K562 (cell line): ENCODE data around the gene CCDC116. TPM values are rescaled to one million over a fixed set of nuclear protein-coding genes. Genes with fewer than 3 reads are reported as not detected.
A peak's percentile ranks its signal among the peaks of the same experiment; 100 is the strongest.

Source experiments
- FOXJ3 ChIP-seq: sonication (generic); formaldehyde crosslinking; IDR thresholded peaks from 2 replicates; pipeline ENCODE4 v1.4.0; 2020; ENCODE audit warnings: mild to moderate bottlenecking, missing genetic modification reagents
- FOXM1 ChIP-seq, 2 experiments: fragments of 450-650 bp in 1 of 2; sonication (generic) in 1 of 2; formaldehyde crosslinking in 1 of 2; IDR thresholded peaks; 2 replicates each; pipeline versions ENCODE4 v1.6.1 to v1.9.0; 2017 to 2022; ENCODE audit warnings: low read depth in 2 of 2, mild to moderate bottlenecking in 2 of 2, missing genetic modification reagents in 1 of 2, moderate library complexity in 1 of 2
- SP2 ChIP-seq: IDR thresholded peaks from 2 replicates; pipeline ENCODE4 v1.6.1; 2011; ENCODE audit warnings: mild to moderate bottlenecking, low read depth, low read length, moderate library complexity; ENCODE audit not compliant: poor library complexity, severe bottlenecking; ENCODE audit errors: extremely low read depth
- polyA plus RNA-seq, 8 experiments: library from polyadenylated mRNA; depleted of rRNA in 4 of 8; stranded (reverse) in 5 of 8; unstranded in 3 of 8; fragments of >200 nt; fragmentation: Nextera tagmentation in 2 of 8; fragmentation: Illumina TruSeq in 1 of 8; extraction: Ambion mirVana in 2 of 8; extraction: Trizol in 1 of 8; gene quantifications; 2 replicates each; pipeline versions ENCODE4 v1.2.1 to v1.2.3, GENCODE V29; 2011 to 2014; ENCODE audit warnings: inconsistent platforms in 1 of 8, missing spikeins in 1 of 8
- total RNA-seq, 7 experiments: library from RNA; depleted of rRNA in 6 of 7; stranded (reverse); fragments of >200 nt in 6 of 7; fragmentation: Illumina TruSeq in 2 of 7; extraction: Trizol in 2 of 7; gene quantifications; 2 replicates each; pipeline versions ENCODE4 v1.2.1 to v1.2.3, GENCODE V29; 2011 to 2021; ENCODE audit warnings: low replicate concordance in 1 of 7
- TF ChIP-seq, protein P1 (sequence below), 2 experiments: fragments of 150-350 bp in 1 of 2; IDR thresholded peaks; 2 replicates each; pipeline ENCODE4 v1.6.1; 2012 to 2016; ENCODE audit warnings: low read depth in 2 of 2, low read length in 2 of 2, mild to moderate bottlenecking in 1 of 2, moderate library complexity in 1 of 2
- TF ChIP-seq, protein P2 (sequence below): sonication (generic); formaldehyde crosslinking; IDR thresholded peaks from 2 replicates; pipeline ENCODE4 v1.8.0; 2022; ENCODE audit warnings: mild to moderate bottlenecking, missing genetic modification reagents, borderline replicate concordance

CCDC116 gene
- total and polyA plus RNA-seq, 9 of the 15 experiments (the other 6 are each of a cell fraction or from before 2014, with no cell fraction given) = 1.6 to 11.3 (median 4.7) TPM

DNA sequence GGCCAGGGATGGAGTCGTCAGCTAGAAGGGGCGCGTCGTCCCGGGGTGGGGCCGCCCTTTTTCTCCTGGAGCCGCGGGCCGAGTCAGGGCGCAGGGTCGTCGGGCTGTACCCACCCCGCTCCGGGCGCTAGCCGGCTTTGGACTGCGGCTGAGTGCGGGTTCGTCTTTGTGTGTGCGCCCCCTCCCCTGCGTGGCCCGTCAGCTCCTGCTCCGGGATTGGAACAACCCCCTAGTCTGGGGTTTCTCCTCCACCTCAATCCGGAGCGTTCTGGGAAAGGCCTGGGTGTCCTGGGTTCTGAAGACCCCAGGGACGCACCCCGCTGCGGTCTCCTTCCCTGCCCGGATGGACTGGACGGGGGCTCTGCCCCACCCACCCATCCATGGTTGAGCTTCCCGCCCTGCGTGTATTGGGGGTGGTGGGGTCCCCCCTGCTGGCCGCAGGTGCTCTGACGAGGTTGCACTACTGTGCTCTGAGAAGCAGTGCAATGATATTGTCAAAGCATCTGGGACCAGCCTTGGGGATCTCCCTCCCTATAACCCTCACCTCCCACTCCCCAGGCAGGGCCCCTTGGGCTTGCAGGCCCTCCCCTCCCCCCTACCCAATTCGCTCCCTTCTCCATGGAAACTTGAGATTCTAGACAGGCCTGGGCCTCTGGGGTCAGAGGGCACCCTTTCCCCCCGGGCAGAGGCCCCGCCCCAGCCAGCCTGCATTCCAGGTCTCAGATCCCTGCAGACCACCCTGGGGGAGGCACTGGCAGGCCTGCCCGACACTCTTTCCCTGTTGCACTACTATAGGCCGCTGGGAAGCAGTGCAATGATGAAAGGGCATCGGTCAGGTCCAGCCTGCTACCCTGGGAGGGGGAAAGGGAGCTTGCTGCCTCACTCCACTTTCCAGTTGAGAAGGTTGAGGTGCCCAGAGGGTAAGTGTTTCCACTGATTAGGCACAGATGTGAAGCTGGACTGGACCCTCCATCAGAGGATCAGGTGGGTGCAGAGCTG, 20.3 kb downstream of the CCDC116 start (continued):
- TF ChIP-seq, protein P1, sequence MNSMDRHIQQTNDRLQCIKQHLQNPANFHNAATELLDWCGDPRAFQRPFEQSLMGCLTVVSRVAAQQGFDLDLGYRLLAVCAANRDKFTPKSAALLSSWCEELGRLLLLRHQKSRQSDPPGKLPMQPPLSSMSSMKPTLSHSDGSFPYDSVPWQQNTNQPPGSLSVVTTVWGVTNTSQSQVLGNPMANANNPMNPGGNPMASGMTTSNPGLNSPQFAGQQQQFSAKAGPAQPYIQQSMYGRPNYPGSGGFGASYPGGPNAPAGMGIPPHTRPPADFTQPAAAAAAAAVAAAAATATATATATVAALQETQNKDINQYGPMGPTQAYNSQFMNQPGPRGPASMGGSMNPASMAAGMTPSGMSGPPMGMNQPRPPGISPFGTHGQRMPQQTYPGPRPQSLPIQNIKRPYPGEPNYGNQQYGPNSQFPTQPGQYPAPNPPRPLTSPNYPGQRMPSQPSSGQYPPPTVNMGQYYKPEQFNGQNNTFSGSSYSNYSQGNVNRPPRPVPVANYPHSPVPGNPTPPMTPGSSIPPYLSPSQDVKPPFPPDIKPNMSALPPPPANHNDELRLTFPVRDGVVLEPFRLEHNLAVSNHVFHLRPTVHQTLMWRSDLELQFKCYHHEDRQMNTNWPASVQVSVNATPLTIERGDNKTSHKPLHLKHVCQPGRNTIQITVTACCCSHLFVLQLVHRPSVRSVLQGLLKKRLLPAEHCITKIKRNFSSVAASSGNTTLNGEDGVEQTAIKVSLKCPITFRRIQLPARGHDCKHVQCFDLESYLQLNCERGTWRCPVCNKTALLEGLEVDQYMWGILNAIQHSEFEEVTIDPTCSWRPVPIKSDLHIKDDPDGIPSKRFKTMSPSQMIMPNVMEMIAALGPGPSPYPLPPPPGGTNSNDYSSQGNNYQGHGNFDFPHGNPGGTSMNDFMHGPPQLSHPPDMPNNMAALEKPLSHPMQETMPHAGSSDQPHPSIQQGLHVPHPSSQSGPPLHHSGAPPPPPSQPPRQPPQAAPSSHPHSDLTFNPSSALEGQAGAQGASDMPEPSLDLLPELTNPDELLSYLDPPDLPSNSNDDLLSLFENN (IDR thresholded peaks at IDR 0.05; ENCODE audit: low read depth in 2 of 2, low read length in 2 of 2) = peak in 1 of 2 experiments; percentile 50; a peak in 2 of 4 replicates
- TF ChIP-seq FOXJ3 (CRISPR knock-in tag) (no peak), FOXM1 (IDR thresholded peaks at IDR 0.05; ENCODE audit: low read depth) (no peak), FOXM1 (CRISPR knock-in tag; IDR thresholded peaks at IDR 0.05; ENCODE audit: low read depth) (no peak), SP2 (peak; percentile 26)
- TF ChIP-seq, protein P2, sequence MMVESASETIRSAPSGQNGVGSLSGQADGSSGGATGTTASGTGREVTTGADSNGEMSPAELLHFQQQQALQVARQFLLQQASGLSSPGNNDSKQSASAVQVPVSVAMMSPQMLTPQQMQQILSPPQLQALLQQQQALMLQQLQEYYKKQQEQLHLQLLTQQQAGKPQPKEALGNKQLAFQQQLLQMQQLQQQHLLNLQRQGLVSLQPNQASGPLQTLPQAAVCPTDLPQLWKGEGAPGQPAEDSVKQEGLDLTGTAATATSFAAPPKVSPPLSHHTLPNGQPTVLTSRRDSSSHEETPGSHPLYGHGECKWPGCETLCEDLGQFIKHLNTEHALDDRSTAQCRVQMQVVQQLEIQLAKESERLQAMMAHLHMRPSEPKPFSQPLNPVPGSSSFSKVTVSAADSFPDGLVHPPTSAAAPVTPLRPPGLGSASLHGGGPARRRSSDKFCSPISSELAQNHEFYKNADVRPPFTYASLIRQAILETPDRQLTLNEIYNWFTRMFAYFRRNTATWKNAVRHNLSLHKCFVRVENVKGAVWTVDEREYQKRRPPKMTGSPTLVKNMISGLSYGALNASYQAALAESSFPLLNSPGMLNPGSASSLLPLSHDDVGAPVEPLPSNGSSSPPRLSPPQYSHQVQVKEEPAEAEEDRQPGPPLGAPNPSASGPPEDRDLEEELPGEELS = no peak
